Lower lobe of right lung (tissue), 2 donors: ENCODE data around the gene AGO4. TPM values are rescaled to one million over a fixed set of nuclear protein-coding genes. Genes with fewer than 3 reads are reported as not detected.

Experiments used
- ATAC-seq, 2 donors: fragments of 200-7000 bp; cut with Tn5 transposase; one replicate each; pipeline ENCODE4 v1.9.1; 2020 to 2022; ENCODE audit warnings: mild to moderate bottlenecking in 2 of 2, moderate library complexity in 2 of 2
- DNase-seq: peaks from one replicate; pipeline ENCODE4 v3.0.0-alpha.2; 2020
- H3K27ac ChIP-seq: fragments of 200-600 bp; one replicate; pipeline ENCODE4 v1.8.0; 2022
- H3K27me3 ChIP-seq: fragments of 200-600 bp; one replicate; pipeline ENCODE4 v1.8.0; 2022; ENCODE audit warnings: low read depth
- H3K36me3 ChIP-seq: fragments of 200-600 bp; one replicate; pipeline ENCODE4 v1.8.0; 2022; ENCODE audit warnings: mild to moderate bottlenecking
- H3K4me1 ChIP-seq: fragments of 200-600 bp; one replicate; pipeline ENCODE4 v1.8.0; 2022
- H3K4me3 ChIP-seq: fragments of 200-600 bp; one replicate; pipeline ENCODE4 v1.8.0; 2022; ENCODE audit warnings: mild to moderate bottlenecking
- H3K9me3 ChIP-seq: fragments of 200-600 bp; one replicate; pipeline ENCODE4 v1.8.0; 2022
- intact Hi-C: fragments of 100-400 bp; cut with DNase I; formaldehyde crosslinking; loops from one replicate; pipeline ENCODE4 v1.11.0; 2022
- total RNA-seq: library from RNA; stranded (reverse); fragmentation: NEBNext Ultra II Directional; extraction: Animal tissue kit (Norgen Biotek cat#: 25700); gene quantifications from one replicate; pipeline ENCODE4 v1.2.1, GENCODE V29; 2021
- TF ChIP-seq, protein P1 (sequence below): fragments of 200-600 bp; IDR thresholded peaks from one replicate; pipeline ENCODE4 v1.8.0; 2022; ENCODE audit warnings: antibody characterized with exemption, mild to moderate bottlenecking
- donor health status: DM: no; HTN: yes; CAD: no; lungs with severe emphysema.

AGO4 gene
- total RNA-seq, 1 donor from 2014 or later, result 32.9 TPM

DNA sequence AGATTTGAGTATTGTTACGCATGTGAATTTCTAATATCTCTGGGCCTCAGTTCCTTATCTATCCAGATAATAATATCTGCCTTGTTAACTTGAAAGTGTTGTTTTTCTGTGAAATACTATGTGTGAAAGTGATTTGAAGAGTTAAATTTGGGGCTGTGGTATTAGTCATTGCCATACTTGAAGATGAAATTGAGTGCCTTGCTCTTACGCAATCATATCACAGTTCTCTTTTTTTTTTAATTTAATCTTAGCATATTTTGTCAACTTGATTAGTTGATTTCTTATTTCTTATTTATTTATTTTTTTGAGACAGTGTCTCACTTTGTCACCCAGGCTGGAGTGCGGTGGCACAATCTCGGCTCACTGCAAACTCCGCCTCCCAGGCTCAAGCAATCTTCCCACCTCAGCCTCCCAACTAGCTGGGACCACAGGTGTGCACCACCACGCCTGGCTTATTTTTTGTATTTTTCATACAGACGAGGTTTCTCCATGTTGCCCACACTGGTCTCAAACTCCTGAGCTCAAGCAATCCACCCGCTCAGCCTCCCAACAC lies 31.0 kb downstream of the AGO4 start:
- ATAC-seq (no peak), DNase-seq (no peak)
- Histone ChIP-seq H3K27ac (no peak overlapping the region), H3K9me3 (no peaks in the 10 kb centered on the region), H3K36me3 (peaks cover 97% of the 10 kb centered on the region), H3K4me3 (no peak overlapping the region), H3K4me1 (no peaks in the 10 kb centered on the region), H3K27me3 (no peaks in the 10 kb centered on the region)
- TF ChIP-seq, protein P1, sequence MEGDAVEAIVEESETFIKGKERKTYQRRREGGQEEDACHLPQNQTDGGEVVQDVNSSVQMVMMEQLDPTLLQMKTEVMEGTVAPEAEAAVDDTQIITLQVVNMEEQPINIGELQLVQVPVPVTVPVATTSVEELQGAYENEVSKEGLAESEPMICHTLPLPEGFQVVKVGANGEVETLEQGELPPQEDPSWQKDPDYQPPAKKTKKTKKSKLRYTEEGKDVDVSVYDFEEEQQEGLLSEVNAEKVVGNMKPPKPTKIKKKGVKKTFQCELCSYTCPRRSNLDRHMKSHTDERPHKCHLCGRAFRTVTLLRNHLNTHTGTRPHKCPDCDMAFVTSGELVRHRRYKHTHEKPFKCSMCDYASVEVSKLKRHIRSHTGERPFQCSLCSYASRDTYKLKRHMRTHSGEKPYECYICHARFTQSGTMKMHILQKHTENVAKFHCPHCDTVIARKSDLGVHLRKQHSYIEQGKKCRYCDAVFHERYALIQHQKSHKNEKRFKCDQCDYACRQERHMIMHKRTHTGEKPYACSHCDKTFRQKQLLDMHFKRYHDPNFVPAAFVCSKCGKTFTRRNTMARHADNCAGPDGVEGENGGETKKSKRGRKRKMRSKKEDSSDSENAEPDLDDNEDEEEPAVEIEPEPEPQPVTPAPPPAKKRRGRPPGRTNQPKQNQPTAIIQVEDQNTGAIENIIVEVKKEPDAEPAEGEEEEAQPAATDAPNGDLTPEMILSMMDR, result no peak
- intact Hi-C loops, result no loop called here

DNA sequence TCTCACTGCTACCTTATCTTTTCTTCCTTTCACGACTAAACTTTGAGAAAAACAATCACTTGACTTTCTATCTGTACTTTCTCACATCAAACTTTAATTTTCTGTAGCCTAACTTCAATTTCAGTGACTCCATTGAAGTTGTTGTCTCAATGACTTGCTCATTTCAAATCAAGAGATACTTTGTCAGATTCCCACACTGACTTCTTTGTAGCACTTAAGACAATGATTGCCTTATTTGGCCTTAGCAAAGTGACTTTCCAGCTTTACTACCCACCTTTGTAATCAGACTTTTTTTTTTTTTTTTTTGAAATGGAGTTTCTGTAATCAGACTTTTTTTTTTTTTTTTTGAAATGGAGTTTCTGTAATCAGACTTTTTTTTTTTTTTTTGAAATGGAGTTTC lies 37.0 kb downstream of the AGO4 start:
- Histone ChIP-seq H3K27ac (no peak overlapping the region), H3K27me3 (no peaks in the 10 kb centered on the region), H3K36me3 (peaks cover 84% of the 10 kb centered on the region), H3K4me3 (no peak overlapping the region), H3K4me1 (no peaks in the 10 kb centered on the region), H3K9me3 (no peaks in the 10 kb centered on the region)
- DNase-seq (no peak), ATAC-seq (no peak)
- TF ChIP-seq, protein P1, result no peak
- intact Hi-C loops, result no loop called here

DNA sequence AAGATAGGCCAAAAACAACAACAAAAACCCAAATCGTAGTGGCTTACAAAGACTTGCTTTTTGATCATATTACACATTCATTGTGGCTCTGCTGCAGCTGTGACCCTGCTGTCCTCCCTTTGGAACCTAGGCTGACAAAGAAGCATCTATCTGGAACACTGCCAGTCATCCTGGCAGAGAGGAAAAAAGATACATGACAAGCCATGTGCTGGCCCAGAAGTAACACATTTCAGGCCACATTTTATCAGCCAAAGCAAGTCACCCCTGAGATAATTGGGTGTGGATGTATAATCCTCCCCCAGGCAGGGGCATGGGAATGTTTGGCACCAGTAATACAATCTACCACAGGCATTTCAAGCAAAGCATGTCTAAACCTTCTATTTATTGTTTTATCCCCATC lies 38.0 kb downstream of the AGO4 start:
- Histone ChIP-seq H3K27ac (no peak overlapping the region), H3K27me3 (no peaks in the 10 kb centered on the region), H3K4me3 (no peak overlapping the region), H3K4me1 (no peaks in the 10 kb centered on the region), H3K9me3 (no peaks in the 10 kb centered on the region), H3K36me3 (peaks cover 84% of the 10 kb centered on the region)
- TF ChIP-seq, protein P1, result no peak
- intact Hi-C loops, result no loop called here
- DNase-seq (no peak), ATAC-seq (no peak)

DNA sequence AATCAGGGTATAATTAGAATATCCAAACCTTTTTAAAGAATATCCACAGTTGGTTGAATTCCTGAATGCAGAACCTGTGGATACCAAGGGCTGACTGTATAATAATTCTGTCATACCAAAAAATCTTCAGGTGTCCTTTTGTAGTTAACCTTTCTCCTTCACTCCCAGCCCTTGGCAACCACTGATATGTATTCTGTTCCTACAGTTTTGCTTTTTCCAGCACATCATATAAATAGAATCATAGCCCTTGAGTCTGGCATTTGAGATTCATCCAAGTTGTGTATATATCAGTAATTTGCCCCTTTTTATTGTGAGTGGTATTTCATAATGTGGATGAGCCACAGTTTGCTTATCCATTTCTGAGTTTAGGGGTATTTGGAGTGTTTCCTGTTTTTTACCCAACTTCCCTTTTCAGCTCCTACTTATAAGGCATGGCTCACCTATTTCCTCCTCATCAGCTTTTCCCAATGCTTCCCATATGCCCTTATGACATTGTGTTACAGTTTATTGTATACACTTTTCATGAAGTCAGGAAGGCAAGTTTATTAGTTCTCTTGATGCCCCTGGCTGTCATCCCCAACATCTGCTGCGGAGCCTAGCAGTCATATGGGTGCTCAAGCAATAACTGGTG lies 40.2 kb downstream of the AGO4 start:
- ATAC-seq, result peak in 1 of 2 donors; percentile 43
- DNase-seq, result no peak
- Histone ChIP-seq H3K27ac (no peak overlapping the region), H3K36me3 (peaks cover 84% of the 10 kb centered on the region), H3K4me1 (peaks cover 9% of the 10 kb centered on the region), H3K9me3 (no peaks in the 10 kb centered on the region), H3K4me3 (no peak overlapping the region), H3K27me3 (no peaks in the 10 kb centered on the region)
- TF ChIP-seq, protein P1, result no peak
- intact Hi-C loops, result no loop called here

DNA sequence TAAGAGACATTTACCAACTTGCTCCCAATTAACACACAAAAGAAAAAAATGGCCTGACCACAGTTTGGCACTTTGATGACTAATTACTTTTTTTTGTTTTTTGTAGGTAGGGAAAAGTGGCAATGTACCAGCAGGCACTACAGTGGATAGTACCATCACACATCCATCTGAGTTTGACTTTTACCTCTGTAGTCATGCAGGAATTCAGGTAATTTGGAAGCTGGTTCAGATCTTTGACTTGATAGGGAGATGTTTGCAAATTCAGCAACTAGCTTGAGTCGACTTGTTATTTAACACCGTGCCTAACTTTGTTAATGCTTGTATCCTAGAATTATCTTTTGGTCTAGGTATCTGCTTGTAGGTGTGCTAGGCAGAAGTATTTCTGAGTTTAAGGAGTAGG lies 42.2 kb downstream of the AGO4 start:
- DNase-seq, result no peak
- intact Hi-C loops, result no loop called here
- TF ChIP-seq, protein P1, result no peak
- peaks cover 9% of the 10 kb centered on the region for H3K4me1 ChIP-seq
- no peak for ATAC-seq
- no peak overlapping the region for H3K27ac ChIP-seq
- no peaks in the 10 kb centered on the region for H3K27me3 ChIP-seq
- H3K9me3 ChIP-seq, result no peaks in the 10 kb centered on the region
- peaks cover 85% of the 10 kb centered on the region for H3K36me3 ChIP-seq
- no peak overlapping the region for H3K4me3 ChIP-seq
